ENCODE measurements around the gene SHISA4.

The SHISA4 gene

GRCh38 chr1:201892211-201892610, 3.5 kb downstream of the SHISA4 start:
- H3K4me3 ChIP-seq (replicated peaks; ENCODE audit: low read depth, low read length): no peak overlapping the region
- TF ChIP-seq CTCF (IDR thresholded peaks at IDR 0.05; ENCODE audit: low read length, missing control alignments): no peak
- no peak for DNase-seq (ENCODE audit: low read depth)

- DNase-seq (ENCODE audit: low read depth): no peak
- no peak for TF ChIP-seq CTCF (IDR thresholded peaks at IDR 0.05; ENCODE audit: low read length, missing control alignments)
- H3K4me3 ChIP-seq (replicated peaks; ENCODE audit: low read depth, low read length): no peak overlapping the region
Observed at GRCh38 chr1:201893431-201893830, 4.7 kb downstream of the SHISA4 start.

GRCh38 chr1:201894343-201895119, 5.8 kb downstream of the SHISA4 start:
- TF ChIP-seq CTCF (IDR thresholded peaks at IDR 0.05; ENCODE audit: low read length, missing control alignments): no peak
- no peak overlapping the region for H3K4me3 ChIP-seq (replicated peaks; ENCODE audit: low read depth, low read length)
- no peak for DNase-seq (ENCODE audit: low read depth)

- H3K4me3 ChIP-seq (replicated peaks; ENCODE audit: low read depth, low read length): no peak overlapping the region
- no peak for TF ChIP-seq CTCF (IDR thresholded peaks at IDR 0.05; ENCODE audit: low read length, missing control alignments)
- no peak for DNase-seq (ENCODE audit: low read depth)
Observed at GRCh38 chr1:201895120-201895665, 6.5 kb downstream of the SHISA4 start.

- TF ChIP-seq CTCF (IDR thresholded peaks at IDR 0.05; ENCODE audit: low read length, missing control alignments): peak; percentile 99
- peak; percentile 92 for DNase-seq (ENCODE audit: low read depth)
- H3K4me3 ChIP-seq (replicated peaks; ENCODE audit: low read depth, low read length): no peak overlapping the region
Observed at GRCh38 chr1:201895913-201896807, 7.5 kb downstream of the SHISA4 start.

- TF ChIP-seq CTCF (IDR thresholded peaks at IDR 0.05; ENCODE audit: low read length, missing control alignments): no peak
- DNase-seq (ENCODE audit: low read depth): no peak
- H3K4me3 ChIP-seq (replicated peaks; ENCODE audit: low read depth, low read length): no peak overlapping the region
Observed at GRCh38 chr1:201896951-201897391, 8.3 kb downstream of the SHISA4 start.

All from fibroblast of pulmonary artery (primary cell).